ENCODE results near the gene POPDC3.
A peak's percentile ranks its signal among the peaks of the same experiment; 100 is the strongest.
"Not testable (repeated sequence)": the region's sequence is repeated elsewhere in the genome, so short reads cannot be mapped to it uniquely, and the experiment has no call there.

The POPDC3 gene

GRCh38 chr6:105186576-105186975 is 6.8 kb upstream of the POPDC3 start:
- no peak for TF ChIP-seq CTCF (conservative IDR thresholded peaks at IDR 0.05; ENCODE audit: low read length)
- DNase-seq (ENCODE audit: low read depth), result peak; percentile 78
- H3K4me3 ChIP-seq (ENCODE audit: low read length), result no peak overlapping the region

GRCh38 chr6:105184921-105185320 is 5.1 kb upstream of the POPDC3 start:
- no peak for TF ChIP-seq CTCF (conservative IDR thresholded peaks at IDR 0.05; ENCODE audit: low read length)
- H3K4me3 ChIP-seq (ENCODE audit: low read length), result no peak overlapping the region
- DNase-seq (ENCODE audit: low read depth), result peak; percentile 77

- no peak overlapping the region for H3K4me3 ChIP-seq (ENCODE audit: low read length)
- no peak for DNase-seq (ENCODE audit: low read depth)
- no peak for TF ChIP-seq CTCF (conservative IDR thresholded peaks at IDR 0.05; ENCODE audit: low read length)
Observed at GRCh38 chr6:105181981-105182515, 2.2 kb upstream of the POPDC3 start.

GRCh38 chr6:105178636-105179035 is 1.2 kb downstream of the POPDC3 start:
- peak overlapping the region; percentile 77 for H3K4me3 ChIP-seq (ENCODE audit: low read length)
- no peak for TF ChIP-seq CTCF (conservative IDR thresholded peaks at IDR 0.05; ENCODE audit: low read length)

GRCh38 chr6:105178110-105178509 is 1.7 kb downstream of the POPDC3 start:
- DNase-seq (ENCODE audit: low read depth), result peak; percentile 96
- no peak for TF ChIP-seq CTCF (conservative IDR thresholded peaks at IDR 0.05; ENCODE audit: low read length)
- no peak overlapping the region; the same call in 1 of the 2 replicates for H3K4me3 ChIP-seq (ENCODE audit: low read length)

More at GRCh38 chr6:105178636-105179035, 1.2 kb downstream of the POPDC3 start:
- DNase-seq (ENCODE audit: low read depth), result no peak

GRCh38 chr6:105177556-105177955 is 2.3 kb downstream of the POPDC3 start:
- DNase-seq (ENCODE audit: low read depth), result no peak
- TF ChIP-seq CTCF (conservative IDR thresholded peaks at IDR 0.05; ENCODE audit: low read length), result no peak
- H3K4me3 ChIP-seq (ENCODE audit: low read length), result no peak overlapping the region

- DNase-seq (ENCODE audit: low read depth), result peak; percentile 63
- TF ChIP-seq CTCF (conservative IDR thresholded peaks at IDR 0.05; ENCODE audit: low read length), result no peak
- H3K4me3 ChIP-seq (ENCODE audit: low read length), result no peak overlapping the region
Observed at GRCh38 chr6:105174512-105174911, 5.3 kb downstream of the POPDC3 start.

- not testable (repeated sequence) for H3K4me3 ChIP-seq (ENCODE audit: low read length); DNase-seq (ENCODE audit: low read depth)
Observed at GRCh38 chr6:105172515-105172914, 7.3 kb downstream of the POPDC3 start.
